ENCODE measurements around the gene LEFTY1. TPM values are rescaled to one million over a fixed set of nuclear protein-coding genes. Genes with fewer than 3 reads are reported as not detected.
"Not testable (repeated sequence)": the region's sequence is repeated elsewhere in the genome, so short reads cannot be mapped to it uniquely, and the experiment has no call there.

Gene LEFTY1
- total RNA-seq, 4 donors from 2014 or later, result 0.35 to 1.4 TPM; not detected in 2

DNA sequence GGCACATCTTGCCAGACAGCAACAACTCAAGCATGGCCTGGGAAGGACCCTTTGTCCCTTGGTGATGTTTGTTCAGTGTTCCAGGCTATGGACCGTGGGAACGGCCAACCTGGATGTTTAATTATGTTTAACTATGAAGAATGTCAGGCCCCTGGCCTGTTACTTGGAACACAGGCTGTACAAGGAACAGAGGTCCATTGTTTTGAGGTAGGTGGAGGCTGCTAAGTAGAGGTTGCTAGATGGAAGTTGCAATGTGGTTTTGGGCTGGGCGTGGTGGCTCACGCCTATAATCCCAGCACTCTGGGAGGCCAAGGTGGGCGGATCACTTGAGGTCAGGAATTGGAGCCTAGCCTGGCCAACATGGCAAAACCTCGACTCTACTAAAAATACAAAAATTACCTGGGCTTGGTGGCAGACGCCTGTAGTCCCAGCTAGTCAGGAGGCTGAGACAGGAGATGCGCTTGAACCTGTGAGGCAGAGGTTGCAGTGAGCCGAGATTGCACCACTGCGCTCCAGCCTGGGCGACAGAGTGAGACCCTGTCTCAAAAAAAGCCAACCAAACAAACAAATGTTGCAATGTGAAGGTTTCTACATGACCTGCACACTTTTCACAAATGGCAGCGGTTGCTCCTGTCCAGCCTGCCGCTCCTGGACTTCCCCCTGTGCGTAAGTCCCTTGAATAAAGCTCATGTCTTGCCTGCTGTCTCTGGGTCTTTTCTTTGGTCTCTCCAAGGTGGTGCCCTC is 2.5 kb upstream of the LEFTY1 start:
- no peak for ATAC-seq

GRCh38 chr1:225890346-225891228 is 1.6 kb upstream of the LEFTY1 start:
- ATAC-seq, result no peak
- Histone ChIP-seq H3K27me3 (peaks cover 14% of the 10 kb centered on the region), H3K9me3 (no peaks in the 10 kb centered on the region), H3K27ac (no peak overlapping the region), H3K4me1 (peaks cover 0 to 6% (median 0%) of the 10 kb centered on the region in 3 donors), H3K36me3 (no peaks in the 10 kb centered on the region), H3K4me3 (no peak overlapping the region)
- WGBS, 2 donors (ENCODE audit: low coverage in 1 of 2), result 25% methylated on average over 1 of the region's 6 CpGs; no CpG with 5 or more reads in 1 of the 2 donors
- TF ChIP-seq EP300 (IDR thresholded peaks at IDR 0.05), result no peak
- TF ChIP-seq, protein P1, sequence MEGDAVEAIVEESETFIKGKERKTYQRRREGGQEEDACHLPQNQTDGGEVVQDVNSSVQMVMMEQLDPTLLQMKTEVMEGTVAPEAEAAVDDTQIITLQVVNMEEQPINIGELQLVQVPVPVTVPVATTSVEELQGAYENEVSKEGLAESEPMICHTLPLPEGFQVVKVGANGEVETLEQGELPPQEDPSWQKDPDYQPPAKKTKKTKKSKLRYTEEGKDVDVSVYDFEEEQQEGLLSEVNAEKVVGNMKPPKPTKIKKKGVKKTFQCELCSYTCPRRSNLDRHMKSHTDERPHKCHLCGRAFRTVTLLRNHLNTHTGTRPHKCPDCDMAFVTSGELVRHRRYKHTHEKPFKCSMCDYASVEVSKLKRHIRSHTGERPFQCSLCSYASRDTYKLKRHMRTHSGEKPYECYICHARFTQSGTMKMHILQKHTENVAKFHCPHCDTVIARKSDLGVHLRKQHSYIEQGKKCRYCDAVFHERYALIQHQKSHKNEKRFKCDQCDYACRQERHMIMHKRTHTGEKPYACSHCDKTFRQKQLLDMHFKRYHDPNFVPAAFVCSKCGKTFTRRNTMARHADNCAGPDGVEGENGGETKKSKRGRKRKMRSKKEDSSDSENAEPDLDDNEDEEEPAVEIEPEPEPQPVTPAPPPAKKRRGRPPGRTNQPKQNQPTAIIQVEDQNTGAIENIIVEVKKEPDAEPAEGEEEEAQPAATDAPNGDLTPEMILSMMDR (IDR thresholded peaks at IDR 0.05), result no peak
- TF ChIP-seq POLR2AphosphoS5 (IDR thresholded peaks at IDR 0.05), result no peak
- no peak for TF ChIP-seq POLR2A (IDR thresholded peaks at IDR 0.05)

More for the DNA sequence above, 2.5 kb upstream of the LEFTY1 start:
- H3K27me3 ChIP-seq, result peaks cover 14% of the 10 kb centered on the region
- peaks cover 0 to 6% (median 0%) of the 10 kb centered on the region in 3 donors for H3K4me1 ChIP-seq
- no peak for TF ChIP-seq POLR2A (IDR thresholded peaks at IDR 0.05)
- TF ChIP-seq, protein P1 (IDR thresholded peaks at IDR 0.05), result no peak
- no peak for TF ChIP-seq POLR2AphosphoS5 (IDR thresholded peaks at IDR 0.05)
- TF ChIP-seq EP300 (IDR thresholded peaks at IDR 0.05), result no peak
- no peaks in the 10 kb centered on the region for H3K36me3 ChIP-seq
- 74 to 84% methylated on average over 3 to 7 of the region's 14 CpGs for WGBS, 2 donors (ENCODE audit: low coverage in 1 of 2)
- no peaks in the 10 kb centered on the region for H3K9me3 ChIP-seq
- H3K27ac ChIP-seq, result no peak overlapping the region
- H3K4me3 ChIP-seq, result no peak overlapping the region

DNA sequence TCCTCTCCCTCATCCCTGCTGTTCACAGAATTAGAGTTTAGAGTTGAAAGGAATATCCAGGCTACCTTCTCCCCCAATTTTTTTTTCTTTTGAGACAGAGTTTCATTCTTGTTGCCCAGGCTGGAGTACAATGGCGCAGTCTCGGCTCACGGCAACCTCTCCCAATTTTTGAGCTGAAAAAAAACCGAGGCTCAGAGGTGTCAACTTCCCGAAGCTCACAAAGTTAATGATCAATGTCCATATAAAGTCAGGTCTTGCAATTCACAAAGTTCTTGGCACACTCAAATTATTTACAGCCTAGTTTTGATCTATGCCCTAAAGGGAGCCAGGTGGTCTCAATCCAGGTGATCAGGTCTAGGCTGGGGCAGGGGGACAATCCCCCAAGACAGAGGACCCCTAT is 797 bp upstream of the LEFTY1 start:
- ATAC-seq, result no peak
- TF ChIP-seq POLR2A (IDR thresholded peaks at IDR 0.05), result no peak
- TF ChIP-seq, protein P1 (IDR thresholded peaks at IDR 0.05), result no peak
- TF ChIP-seq EP300 (IDR thresholded peaks at IDR 0.05), result no peak
- TF ChIP-seq POLR2AphosphoS5 (IDR thresholded peaks at IDR 0.05), result no peak
- Histone ChIP-seq H3K4me3 (no peak overlapping the region), H3K36me3 (no peaks in the 10 kb centered on the region), H3K27me3 (peaks cover 14% of the 10 kb centered on the region), H3K9me3 (no peaks in the 10 kb centered on the region), H3K4me1 (peaks cover 0 to 6% (median 0%) of the 10 kb centered on the region in 3 donors), H3K27ac (no peak overlapping the region)
- 70% methylated on average over 5 of the region's 5 CpGs; no CpG with 5 or more reads in 1 of the 2 donors for WGBS, 2 donors (ENCODE audit: low coverage in 1 of 2)

DNA sequence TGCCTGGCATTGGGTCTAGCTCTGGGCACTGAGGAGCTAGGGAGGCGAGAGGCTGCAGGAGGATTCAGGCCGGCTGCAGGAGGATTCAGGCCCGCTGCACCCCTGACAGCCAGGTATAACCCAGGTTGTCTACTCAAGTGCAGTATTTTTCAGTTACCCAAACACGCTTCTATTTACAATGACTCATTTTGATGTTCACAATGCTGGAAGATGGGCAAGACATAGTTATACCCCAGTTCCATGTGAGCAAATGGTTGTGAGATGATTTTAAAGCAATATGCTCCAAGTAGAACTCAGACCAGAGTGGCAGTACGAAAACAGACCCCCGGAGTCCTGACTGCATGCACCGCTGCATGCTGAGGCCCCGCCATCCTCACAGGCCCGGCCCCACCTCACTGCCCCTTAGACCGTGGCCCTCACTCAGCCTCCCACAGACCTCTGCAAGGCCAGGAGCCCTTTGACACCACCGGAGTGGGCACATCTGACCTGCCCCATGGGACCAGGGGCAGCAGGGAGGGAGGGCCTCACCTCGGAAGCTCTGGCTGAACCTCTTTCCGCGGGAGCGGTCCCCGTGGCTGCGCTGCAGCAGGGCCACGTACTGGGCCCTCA is 553 bp downstream of the LEFTY1 start:
- WGBS, 2 donors (ENCODE audit: low coverage in 1 of 2), result 83% methylated on average over 6 of the region's 18 CpGs; no CpG with 5 or more reads in 1 of the 2 donors
- ATAC-seq, result no peak
- Histone ChIP-seq H3K4me1 (peaks cover 0 to 11% (median 0%) of the 10 kb centered on the region in 3 donors), H3K27me3 (peaks cover 14% of the 10 kb centered on the region), H3K27ac (no peak overlapping the region), H3K9me3 (no peaks in the 10 kb centered on the region), H3K4me3 (no peak overlapping the region), H3K36me3 (no peaks in the 10 kb centered on the region)
- TF ChIP-seq, protein P1 (IDR thresholded peaks at IDR 0.05), result no peak
- TF ChIP-seq EP300 (IDR thresholded peaks at IDR 0.05), result no peak
- TF ChIP-seq POLR2A (IDR thresholded peaks at IDR 0.05), result no peak
- TF ChIP-seq POLR2AphosphoS5 (IDR thresholded peaks at IDR 0.05), result no peak

GRCh38 chr1:225887554-225888288 is 1.2 kb downstream of the LEFTY1 start:
- Histone ChIP-seq H3K4me1 (peaks cover 0 to 16% (median 0%) of the 10 kb centered on the region in 3 donors), H3K27me3 (peaks cover 14% of the 10 kb centered on the region)
- H3K36me3 ChIP-seq, H3K27ac ChIP-seq, H3K4me3 ChIP-seq, ATAC-seq, H3K9me3 ChIP-seq: not testable (repeated sequence)
- no CpG with 5 or more reads among the region's 56 CpGs for WGBS, 2 donors (ENCODE audit: low coverage in 1 of 2)

Measured in gastroesophageal sphincter (tissue), 4 donors.